SJSA1 (cell line): ENCODE data around the gene EHD2. TPM values are rescaled to one million over a fixed set of nuclear protein-coding genes. Genes with fewer than 3 reads are reported as not detected.

ENCODE experiments used
- DNase-seq, 2 experiments: peaks; one replicate each; pipeline ENCODE4 v3.0.0-alpha.2; 2015 to 2020; ENCODE audit warnings: low spot score in 2 of 2, low read depth in 1 of 2
- H3K27ac ChIP-seq: fragments of 250-450 bp; sonication (Bioruptor Pico); 2 replicates; pipeline ENCODE4 v1.5.1; 2020; ENCODE audit warnings: mild to moderate bottlenecking, moderate library complexity
- H3K27me3 ChIP-seq: fragments of 250-450 bp; sonication (Bioruptor Pico); replicated peaks from 2 replicates; pipeline ENCODE4 v1.5.1; 2020; ENCODE audit warnings: mild to moderate bottlenecking, moderate library complexity
- H3K36me3 ChIP-seq: fragments of 250-450 bp; sonication (Bioruptor Pico); 2 replicates; pipeline ENCODE4 v1.5.1; 2020; ENCODE audit warnings: mild to moderate bottlenecking
- H3K4me1 ChIP-seq: fragments of 250-450 bp; sonication (Bioruptor Pico); replicated peaks from 2 replicates; pipeline ENCODE4 v1.6.1; 2021; ENCODE audit warnings: mild to moderate bottlenecking
- H3K4me3 ChIP-seq: fragments of 250-450 bp; sonication (Bioruptor Pico); 2 replicates; pipeline ENCODE4 v1.5.1; 2020; ENCODE audit warnings: mild to moderate bottlenecking
- H3K9me3 ChIP-seq: fragments of 250-450 bp; sonication (Bioruptor Pico); replicated peaks from 2 replicates; pipeline ENCODE4 v1.5.1; 2020; ENCODE audit warnings: mild to moderate bottlenecking
- total RNA-seq: library from RNA; depleted of rRNA; stranded (reverse); fragments of >200 nt; shearing (Covaris generic); gene quantifications from 2 replicates; pipeline ENCODE4 v1.2.3, GENCODE V29; 2014

Gene EHD2
- total RNA-seq, 1 experiment from 2014 or later, result 35.9 TPM

DNA sequence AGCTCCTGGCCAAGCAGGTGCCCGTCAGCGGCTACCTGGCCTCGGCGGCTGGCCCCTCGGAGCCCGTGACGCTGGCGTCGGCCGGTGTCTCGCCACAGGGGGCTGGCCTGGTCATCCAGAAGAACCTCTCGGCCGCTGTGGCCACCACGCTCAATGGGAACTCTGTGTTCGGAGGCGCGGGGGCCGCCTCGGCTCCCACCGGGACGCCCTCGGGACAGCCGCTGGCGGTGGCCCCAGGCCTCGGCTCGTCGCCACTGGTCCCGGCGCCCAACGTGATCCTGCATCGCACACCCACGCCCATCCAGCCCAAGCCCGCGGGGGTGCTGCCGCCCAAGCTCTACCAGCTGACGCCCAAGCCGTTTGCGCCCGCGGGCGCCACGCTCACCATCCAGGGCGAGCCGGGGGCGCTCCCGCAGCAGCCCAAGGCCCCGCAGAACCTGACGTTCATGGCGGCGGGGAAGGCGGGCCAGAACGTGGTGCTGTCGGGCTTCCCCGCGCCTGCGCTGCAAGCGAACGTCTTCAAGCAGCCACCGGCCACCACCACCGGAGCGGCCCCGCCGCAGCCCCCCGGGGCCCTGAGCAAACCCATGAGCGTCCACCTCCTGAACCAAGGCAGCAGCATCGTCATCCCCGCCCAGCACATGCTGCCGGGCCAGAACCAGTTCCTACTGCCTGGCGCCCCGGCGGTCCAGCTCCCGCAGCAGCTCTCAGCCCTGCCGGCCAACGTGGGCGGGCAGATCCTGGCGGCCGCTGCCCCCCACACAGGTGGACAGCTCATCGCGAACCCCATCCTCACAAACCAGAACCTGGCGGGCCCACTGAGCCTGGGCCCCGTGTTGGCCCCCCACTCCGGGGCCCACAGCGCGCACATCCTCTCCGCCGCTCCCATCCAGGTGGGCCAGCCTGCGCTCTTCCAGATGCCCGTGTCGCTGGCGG, 33.0 kb upstream of the EHD2 start:
- Histone ChIP-seq H3K27me3 (no peaks in the 10 kb centered on the region), H3K9me3 (no peaks in the 10 kb centered on the region), H3K36me3 (peaks cover 66% of the 10 kb centered on the region), H3K4me3 (no peak overlapping the region), H3K27ac (no peak overlapping the region), H3K4me1 (peaks cover 21% of the 10 kb centered on the region)
- DNase-seq, result no peak

DNA sequence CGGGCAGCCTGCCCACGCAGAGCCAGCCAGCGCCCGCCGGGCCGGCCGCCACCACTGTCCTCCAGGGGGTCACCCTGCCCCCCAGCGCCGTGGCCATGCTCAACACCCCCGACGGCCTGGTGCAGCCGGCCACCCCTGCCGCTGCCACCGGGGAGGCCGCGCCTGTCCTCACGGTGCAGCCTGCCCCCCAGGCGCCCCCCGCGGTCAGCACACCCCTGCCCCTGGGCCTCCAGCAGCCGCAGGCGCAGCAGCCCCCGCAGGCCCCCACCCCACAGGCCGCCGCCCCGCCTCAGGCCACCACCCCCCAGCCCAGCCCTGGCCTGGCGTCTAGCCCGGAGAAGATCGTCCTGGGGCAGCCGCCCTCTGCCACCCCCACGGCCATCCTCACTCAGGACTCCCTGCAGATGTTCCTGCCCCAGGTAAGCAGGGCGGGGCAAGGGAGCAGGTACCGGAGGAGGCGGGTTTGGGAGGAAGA, 32.3 kb upstream of the EHD2 start:
- DNase-seq, result no peak
- no peaks in the 10 kb centered on the region for H3K27me3 ChIP-seq
- no peak overlapping the region for H3K27ac ChIP-seq
- no peak overlapping the region for H3K4me3 ChIP-seq
- H3K4me1 ChIP-seq, result peaks cover 14% of the 10 kb centered on the region
- no peaks in the 10 kb centered on the region for H3K9me3 ChIP-seq
- peaks cover 60% of the 10 kb centered on the region for H3K36me3 ChIP-seq

GRCh38 chr19:47681388-47681787, 31.8 kb upstream of the EHD2 start:
- no peaks in the 10 kb centered on the region for H3K27me3 ChIP-seq
- DNase-seq, result no peak
- H3K4me3 ChIP-seq, result no peak overlapping the region
- peaks cover 58% of the 10 kb centered on the region for H3K36me3 ChIP-seq
- peaks cover 10% of the 10 kb centered on the region for H3K4me1 ChIP-seq
- no peak overlapping the region for H3K27ac ChIP-seq
- no peaks in the 10 kb centered on the region for H3K9me3 ChIP-seq

DNA sequence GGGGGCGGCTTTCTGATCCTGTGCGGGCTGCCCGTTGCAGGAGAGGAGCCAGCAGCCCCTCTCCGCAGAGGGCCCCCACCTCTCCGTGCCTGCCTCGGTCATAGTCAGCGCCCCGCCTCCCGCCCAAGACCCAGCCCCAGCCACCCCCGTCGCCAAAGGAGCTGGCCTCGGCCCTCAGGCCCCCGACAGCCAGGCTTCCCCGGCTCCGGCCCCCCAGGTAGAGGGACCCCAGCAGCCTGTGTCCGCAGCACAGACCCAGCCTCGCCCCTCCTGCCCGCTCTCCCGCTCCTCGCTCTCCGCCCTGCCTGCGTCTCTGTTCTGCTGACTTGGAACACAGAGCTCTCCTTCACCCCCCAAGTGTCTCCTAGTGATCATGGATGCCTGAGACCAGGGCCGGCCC, 31.3 kb upstream of the EHD2 start:
- Histone ChIP-seq H3K27me3 (no peaks in the 10 kb centered on the region), H3K36me3 (peaks cover 59% of the 10 kb centered on the region), H3K9me3 (no peaks in the 10 kb centered on the region), H3K4me3 (no peak overlapping the region), H3K4me1 (peaks cover 10% of the 10 kb centered on the region), H3K27ac (no peak overlapping the region)
- DNase-seq, result no peak

DNA sequence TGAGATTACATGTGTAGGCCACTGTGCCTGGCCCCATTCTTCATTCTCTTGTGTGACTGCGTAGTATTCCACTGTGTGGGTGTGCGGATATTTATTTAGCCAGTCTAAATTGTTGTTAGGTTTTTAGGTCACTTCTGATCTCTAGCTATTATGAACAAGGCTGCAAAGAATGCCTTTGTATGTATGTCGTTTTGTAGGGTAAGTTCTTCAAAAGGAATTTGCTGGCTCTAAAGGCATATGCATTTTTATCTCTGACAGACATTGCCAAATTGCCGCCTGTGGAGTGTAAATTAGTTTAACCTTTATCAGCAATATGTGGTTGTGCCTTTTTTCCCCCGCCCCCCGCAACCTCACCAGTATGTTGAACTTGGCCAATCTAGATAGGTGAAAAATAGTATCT, 30.3 kb upstream of the EHD2 start:
- Histone ChIP-seq H3K4me3 (no peak overlapping the region), H3K27me3 (no peaks in the 10 kb centered on the region), H3K9me3 (no peaks in the 10 kb centered on the region), H3K27ac (peak overlapping the region; percentile 30), H3K36me3 (peaks cover 55% of the 10 kb centered on the region), H3K4me1 (peaks cover 10% of the 10 kb centered on the region)
- peak in 1 of 2 experiments; percentile 72 for DNase-seq

GRCh38 chr19:47686679-47687450, 26.4 kb upstream of the EHD2 start:
- H3K4me3 ChIP-seq, result no peak overlapping the region
- peaks cover 35% of the 10 kb centered on the region for H3K36me3 ChIP-seq
- no peaks in the 10 kb centered on the region for H3K27me3 ChIP-seq
- no peaks in the 10 kb centered on the region for H3K9me3 ChIP-seq
- H3K4me1 ChIP-seq, result peaks cover 10% of the 10 kb centered on the region
- H3K27ac ChIP-seq, result no peak overlapping the region
- no peak for DNase-seq

GRCh38 chr19:47687906-47688305, 25.3 kb upstream of the EHD2 start:
- Histone ChIP-seq H3K27ac (no peak overlapping the region), H3K27me3 (no peaks in the 10 kb centered on the region), H3K36me3 (peaks cover 45% of the 10 kb centered on the region), H3K9me3 (no peaks in the 10 kb centered on the region), H3K4me3 (no peak overlapping the region), H3K4me1 (peaks cover 5% of the 10 kb centered on the region; the same call in 1 of the 2 replicates)
- DNase-seq, result no peak

- Histone ChIP-seq H3K4me1 (no peaks in the 10 kb centered on the region), H3K27me3 (no peaks in the 10 kb centered on the region), H3K9me3 (no peaks in the 10 kb centered on the region), H3K36me3 (peaks cover 48% of the 10 kb centered on the region), H3K27ac (no peak overlapping the region), H3K4me3 (no peak overlapping the region)
- no peak for DNase-seq
These were observed 22.1 kb upstream of the EHD2 start for GRCh38 chr19:47691090-47691489.

GRCh38 chr19:47691782-47692181, 21.4 kb upstream of the EHD2 start:
- H3K4me3 ChIP-seq, result no peak overlapping the region
- no peaks in the 10 kb centered on the region for H3K4me1 ChIP-seq
- H3K27me3 ChIP-seq, result no peaks in the 10 kb centered on the region
- H3K9me3 ChIP-seq, result no peaks in the 10 kb centered on the region
- peaks cover 47% of the 10 kb centered on the region for H3K36me3 ChIP-seq
- no peak for DNase-seq
- H3K27ac ChIP-seq, result no peak overlapping the region

DNA sequence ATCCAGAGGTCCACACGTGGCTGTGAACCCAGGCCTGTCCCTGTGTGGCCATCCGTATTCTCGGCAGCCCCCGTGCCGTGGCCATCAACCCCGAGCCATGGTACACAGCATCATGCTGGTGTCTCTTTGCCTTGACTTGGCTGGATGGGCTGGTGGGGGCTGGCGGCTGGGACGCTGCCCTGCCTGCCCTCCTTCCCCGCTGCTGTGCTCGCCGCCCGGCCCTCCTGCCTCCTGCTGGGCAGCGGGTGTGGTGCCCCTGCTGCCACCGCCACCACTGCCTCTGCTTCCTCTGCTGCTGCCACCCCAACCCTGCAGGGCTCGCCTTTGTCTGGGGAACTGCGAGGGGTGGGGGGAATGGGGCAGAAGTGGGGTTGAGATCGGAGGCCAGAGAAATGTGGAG, 19.7 kb upstream of the EHD2 start:
- no peak overlapping the region for H3K4me3 ChIP-seq
- no peaks in the 10 kb centered on the region for H3K27me3 ChIP-seq
- H3K27ac ChIP-seq, result no peak overlapping the region
- peaks cover 51% of the 10 kb centered on the region for H3K36me3 ChIP-seq
- DNase-seq, result no peak
- H3K4me1 ChIP-seq, result peaks cover 6% of the 10 kb centered on the region
- no peaks in the 10 kb centered on the region for H3K9me3 ChIP-seq

DNA sequence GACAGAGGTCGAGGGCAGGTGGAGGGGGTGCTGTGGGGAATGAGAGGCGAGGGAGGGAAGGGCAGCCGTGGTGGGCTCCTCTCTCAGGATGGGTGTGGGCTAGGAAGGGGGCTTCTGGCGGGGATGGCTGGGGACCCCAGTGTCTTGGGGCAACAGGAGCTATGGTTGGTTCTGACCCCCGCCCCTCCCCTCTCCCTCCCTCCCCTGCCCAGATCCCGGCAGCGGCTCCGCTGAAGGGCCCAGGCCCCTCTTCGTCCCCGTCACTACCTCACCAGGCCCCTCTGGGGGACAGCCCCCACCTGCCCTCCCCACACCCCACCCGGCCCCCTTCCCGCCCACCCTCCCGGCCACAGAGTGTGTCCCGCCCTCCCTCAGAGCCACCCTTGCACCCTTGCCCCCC, 19.3 kb upstream of the EHD2 start:
- no peak for DNase-seq
- Histone ChIP-seq H3K4me3 (no peak overlapping the region), H3K9me3 (no peaks in the 10 kb centered on the region), H3K27me3 (no peaks in the 10 kb centered on the region), H3K36me3 (peaks cover 55% of the 10 kb centered on the region), H3K4me1 (peaks cover 6% of the 10 kb centered on the region), H3K27ac (no peak overlapping the region)

DNA sequence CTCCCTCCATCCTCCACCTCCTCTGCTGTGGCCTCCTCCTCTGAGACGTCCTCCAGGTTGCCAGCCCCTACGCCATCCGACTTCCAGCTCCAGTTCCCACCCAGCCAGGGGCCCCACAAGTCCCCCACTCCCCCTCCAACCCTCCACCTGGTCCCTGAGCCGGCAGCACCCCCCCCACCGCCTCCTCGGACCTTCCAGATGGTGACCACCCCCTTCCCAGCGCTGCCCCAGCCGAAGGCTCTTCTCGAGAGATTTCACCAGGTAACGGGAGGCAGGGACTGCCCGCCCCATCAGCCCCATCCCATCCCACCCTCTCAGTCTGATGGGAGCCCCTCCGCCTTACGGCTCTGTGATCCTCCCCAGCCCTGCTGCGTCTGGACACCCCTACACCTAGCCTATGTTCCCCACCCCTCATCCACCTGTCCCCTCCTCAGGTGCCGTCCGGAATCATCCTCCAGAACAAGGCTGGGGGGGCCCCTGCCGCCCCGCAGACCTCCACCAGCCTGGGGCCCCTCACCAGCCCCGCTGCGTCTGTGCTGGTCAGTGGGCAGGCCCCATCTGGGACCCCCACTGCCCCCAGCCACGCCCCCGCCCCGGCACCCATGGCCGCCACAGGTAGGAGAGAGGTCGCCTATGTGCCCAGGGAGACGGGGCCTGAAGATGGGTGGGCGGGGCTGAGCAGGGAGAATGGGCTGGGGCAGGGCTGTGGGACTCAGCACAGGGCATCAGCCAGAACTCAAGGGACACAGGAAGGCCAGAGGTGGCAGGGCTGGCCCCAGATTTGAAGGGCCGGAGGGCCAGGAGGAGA, 18.6 kb upstream of the EHD2 start:
- no peak for DNase-seq
- peaks cover 6% of the 10 kb centered on the region for H3K4me1 ChIP-seq
- peaks cover 63% of the 10 kb centered on the region for H3K36me3 ChIP-seq
- no peak overlapping the region for H3K27ac ChIP-seq
- H3K4me3 ChIP-seq, result no peak overlapping the region
- no peaks in the 10 kb centered on the region for H3K9me3 ChIP-seq
- no peaks in the 10 kb centered on the region for H3K27me3 ChIP-seq

- H3K36me3 ChIP-seq, result peaks cover 68% of the 10 kb centered on the region
- no peak overlapping the region for H3K4me3 ChIP-seq
- H3K27me3 ChIP-seq, result no peaks in the 10 kb centered on the region
- H3K9me3 ChIP-seq, result no peaks in the 10 kb centered on the region
- H3K27ac ChIP-seq, result no peak overlapping the region
- peaks cover 6% of the 10 kb centered on the region for H3K4me1 ChIP-seq
- no peak for DNase-seq
These were observed 17.5 kb upstream of the EHD2 start for GRCh38 chr19:47695533-47696262.
